K562 (cell line): ENCODE results near the gene COL4A2. TPM values are rescaled to one million over a fixed set of nuclear protein-coding genes. Genes with fewer than 3 reads are reported as not detected.

Experiments used
- CBFA2T2 ChIP-seq: fragments of 450-650 bp; conservative IDR thresholded peaks from 2 replicates; pipeline ENCODE4 v1.6.1; 2017; ENCODE audit warnings: mild to moderate bottlenecking
- CREB3L1 ChIP-seq: fragments of 450-650 bp; IDR thresholded peaks from 2 replicates; pipeline ENCODE4 v1.6.1; 2014; ENCODE audit warnings: low read depth, mild to moderate bottlenecking, moderate library complexity, borderline replicate concordance
- CREBBP ChIP-seq: IDR thresholded peaks from one replicate; pipeline ENCODE4 v1.6.1; 2012; ENCODE audit warnings: low read depth, mild to moderate bottlenecking, control low read depth, inconsistent platforms, low read length
- EZH2 ChIP-seq: IDR thresholded peaks from 2 replicates; pipeline ENCODE4 v1.6.1; 2012; ENCODE audit warnings: low read depth, mild to moderate bottlenecking, inconsistent platforms, low read length, borderline replicate concordance
- FOXJ3 ChIP-seq: sonication (generic); formaldehyde crosslinking; IDR thresholded peaks from 2 replicates; pipeline ENCODE4 v1.4.0; 2020; ENCODE audit warnings: mild to moderate bottlenecking, missing genetic modification reagents
- ILF3 ChIP-seq: fragments of 450-650 bp; IDR thresholded peaks from 2 replicates; pipeline ENCODE4 v1.6.1; 2018; ENCODE audit warnings: antibody characterized with exemption, mild to moderate bottlenecking, moderate library complexity, borderline replicate concordance
- PURB ChIP-seq: sonication (generic); formaldehyde crosslinking; IDR thresholded peaks from 2 replicates; pipeline ENCODE4 v1.9.0; 2021; ENCODE audit warnings: low read depth, mild to moderate bottlenecking, missing genetic modification reagents
- SETDB1 ChIP-seq: IDR thresholded peaks from one replicate; pipeline ENCODE4 v1.6.1; 2012; ENCODE audit warnings: low read length, control low read depth, inconsistent platforms
- SMARCA4 ChIP-seq: fragments of 450-650 bp; IDR thresholded peaks from 2 replicates; pipeline ENCODE4 v1.6.1; 2016
- SMARCE1 ChIP-seq: fragments of 450-650 bp; IDR thresholded peaks from 2 replicates; pipeline ENCODE4 v1.7.1; 2016; ENCODE audit warnings: mild to moderate bottlenecking
- TGIF2 ChIP-seq: sonication (generic); formaldehyde crosslinking; IDR thresholded peaks from 2 replicates; pipeline ENCODE4 v1.8.1; 2022; ENCODE audit warnings: mild to moderate bottlenecking, missing genetic modification reagents, moderate library complexity
- ZBTB26 ChIP-seq: fragments of 450-650 bp; formaldehyde crosslinking; IDR thresholded peaks from 2 replicates; pipeline ENCODE4 v1.4.0; 2022; ENCODE audit warnings: missing genetic modification characterization
- ZNF511 ChIP-seq: sonication (generic); formaldehyde crosslinking; IDR thresholded peaks from 2 replicates; pipeline ENCODE4 v1.8.0; 2022; ENCODE audit warnings: mild to moderate bottlenecking, missing genetic modification reagents
- polyA plus RNA-seq, 8 experiments: library from polyadenylated mRNA; depleted of rRNA in 4 of 8; stranded (reverse) in 5 of 8; unstranded in 3 of 8; fragments of >200 nt; fragmentation: Nextera tagmentation in 2 of 8; fragmentation: Illumina TruSeq in 1 of 8; extraction: Ambion mirVana in 2 of 8; extraction: Trizol in 1 of 8; gene quantifications; 2 replicates each; pipeline versions ENCODE4 v1.2.1 to v1.2.3, GENCODE V29; 2011 to 2014; ENCODE audit warnings: inconsistent platforms in 1 of 8, missing spikeins in 1 of 8
- total RNA-seq, 7 experiments: library from RNA; depleted of rRNA in 6 of 7; stranded (reverse); fragments of >200 nt in 6 of 7; fragmentation: Illumina TruSeq in 2 of 7; extraction: Trizol in 2 of 7; gene quantifications; 2 replicates each; pipeline versions ENCODE4 v1.2.1 to v1.2.3, GENCODE V29; 2011 to 2021; ENCODE audit warnings: low replicate concordance in 1 of 7

Gene COL4A2
- total and polyA plus RNA-seq, 9 of the 15 experiments (the other 6 are each of a cell fraction or from before 2014, with no cell fraction given) = 0.13 to 15.2 (median 8.1) TPM

- TF ChIP-seq CREB3L1 = no peak
- TF ChIP-seq EZH2 = no peak
- TF ChIP-seq CBFA2T2 = no peak
- no peak for TF ChIP-seq CREBBP
- no peak for TF ChIP-seq SMARCE1
- TF ChIP-seq PURB (CRISPR knock-in tag) = no peak
- TF ChIP-seq SETDB1 = no peak
- no peak for TF ChIP-seq SMARCA4
- TF ChIP-seq TGIF2 (CRISPR knock-in tag) = no peak
- TF ChIP-seq FOXJ3 = no peak
- TF ChIP-seq ZNF511 (CRISPR knock-in tag) = no peak
- TF ChIP-seq ZBTB26 (CRISPR knock-in tag) = no peak
- TF ChIP-seq ILF3 = no peak
Observed at GRCh38 chr13:110467516-110468110, 160.5 kb downstream of the COL4A2 start (continued).
